HG03280 (cell line): ENCODE data around the gene BRD3.
"Not testable (repeated sequence)": the region's sequence is repeated elsewhere in the genome, so short reads cannot be mapped to it uniquely, and the experiment has no call there.

ENCODE experiments used
- ATAC-seq: cut with Tn5 transposase; IDR thresholded peaks from one replicate; pipeline ENCODE4 v1.9.1; 2021; ENCODE audit warnings: mild to moderate bottlenecking, moderate library complexity; ENCODE audit not compliant: unreplicated experiment

BRD3 gene

GRCh38 chr9:133993635-133994253, 74.1 kb downstream of the BRD3 start:
- ATAC-seq: no peak

- ATAC-seq: peak; percentile 58
These were observed 74.8 kb downstream of the BRD3 start for GRCh38 chr9:133992780-133993634.

- peak; percentile 59 for ATAC-seq
These were observed 75.7 kb downstream of the BRD3 start, which contains the start of gene VAV2 for GRCh38 chr9:133991964-133992779. TSS of gene VAV2 (minus strand) at chr9:133992324. CDS start at chr9:133992278, 46 bp downstream.

- ATAC-seq: peak; percentile 9
These were observed 76.5 kb downstream of the BRD3 start for GRCh38 chr9:133991214-133991921.

- no peak for ATAC-seq
These were observed 77.2 kb downstream of the BRD3 start for GRCh38 chr9:133990366-133991213.

- ATAC-seq: no peak
These were observed 78.0 kb downstream of the BRD3 start for GRCh38 chr9:133989625-133990365.

- ATAC-seq: not testable (repeated sequence)
These were observed 79.1 kb downstream of the BRD3 start for GRCh38 chr9:133988771-133989170.

- ATAC-seq: no peak
These were observed 79.7 kb downstream of the BRD3 start for GRCh38 chr9:133987946-133988665.

GRCh38 chr9:133987446-133987788, 80.4 kb downstream of the BRD3 start:
- no peak for ATAC-seq

GRCh38 chr9:133986774-133987445, 80.9 kb downstream of the BRD3 start:
- no peak for ATAC-seq

- ATAC-seq: no peak
These were observed 81.8 kb downstream of the BRD3 start for GRCh38 chr9:133986061-133986460.

GRCh38 chr9:133982971-133983720, 84.7 kb downstream of the BRD3 start:
- ATAC-seq: no peak

- no peak for ATAC-seq
These were observed 85.7 kb downstream of the BRD3 start for GRCh38 chr9:133981958-133982681.

GRCh38 chr9:133981589-133981957, 86.3 kb downstream of the BRD3 start:
- ATAC-seq: no peak

- ATAC-seq: no peak
These were observed 86.8 kb downstream of the BRD3 start for GRCh38 chr9:133980864-133981588.
